SJCRH30 (cell line): ENCODE results near the gene GALNT17. TPM values are rescaled to one million over a fixed set of nuclear protein-coding genes. Genes with fewer than 3 reads are reported as not detected.
"Not testable (repeated sequence)": the region's sequence is repeated elsewhere in the genome, so short reads cannot be mapped to it uniquely, and the experiment has no call there.

Source experiments
- DNase-seq, 2 experiments: peaks; one replicate each; pipeline ENCODE4 v3.0.0-alpha.2; 2015 to 2020
- H3K27ac ChIP-seq: fragments of 250-450 bp; sonication (Bioruptor Pico); 2 replicates; pipeline ENCODE4 v1.5.1; 2020; ENCODE audit warnings: mild to moderate bottlenecking, moderate library complexity
- H3K27me3 ChIP-seq: fragments of 250-450 bp; sonication (Bioruptor Pico); 2 replicates; pipeline ENCODE4 v1.5.1; 2020; ENCODE audit warnings: mild to moderate bottlenecking, moderate library complexity
- H3K36me3 ChIP-seq: fragments of 250-450 bp; sonication (Bioruptor Pico); 2 replicates; pipeline ENCODE4 v1.5.1; 2020; ENCODE audit warnings: mild to moderate bottlenecking, moderate library complexity
- H3K4me1 ChIP-seq: fragments of 250-450 bp; sonication (Bioruptor Pico); 2 replicates; pipeline ENCODE4 v1.5.1; 2020; ENCODE audit warnings: mild to moderate bottlenecking, moderate library complexity
- H3K4me3 ChIP-seq: fragments of 250-450 bp; sonication (Bioruptor Pico); 2 replicates; pipeline ENCODE4 v1.5.1; 2020; ENCODE audit warnings: mild to moderate bottlenecking, moderate library complexity
- H3K9me3 ChIP-seq: fragments of 250-450 bp; sonication (Bioruptor Pico); replicated peaks from 2 replicates; pipeline ENCODE4 v1.5.1; 2020; ENCODE audit warnings: mild to moderate bottlenecking, moderate library complexity
- total RNA-seq: library from RNA; depleted of rRNA; stranded (reverse); fragments of >200 nt; shearing (Covaris generic); gene quantifications from 2 replicates; pipeline ENCODE4 v1.2.3, GENCODE V29; 2014

GALNT17 gene
- total RNA-seq, 1 experiment from 2014 or later = not detected

DNA sequence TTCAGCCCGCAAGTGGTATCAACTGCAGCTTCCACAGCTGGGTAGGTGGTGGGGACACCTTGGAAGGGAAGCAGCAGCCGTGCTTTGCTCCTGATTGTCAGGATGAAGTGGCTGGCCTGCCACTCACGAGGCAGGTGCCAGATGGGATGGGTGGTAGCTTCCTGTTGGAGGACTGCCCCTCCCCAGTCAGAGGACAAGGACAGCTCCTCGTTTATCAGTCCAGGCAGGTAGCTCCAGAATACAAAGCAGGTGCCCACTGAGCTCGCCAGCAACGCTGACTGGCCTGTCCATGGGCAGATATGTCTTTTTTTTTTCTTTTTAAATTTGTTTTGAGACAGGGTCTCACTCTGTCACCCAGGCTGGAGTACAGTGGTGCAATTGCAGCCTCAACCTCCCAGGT lies 431.3 kb downstream of the GALNT17 start:
- Histone ChIP-seq H3K4me1 (no peaks in the 10 kb centered on the region), H3K27ac (no peak overlapping the region), H3K36me3 (no peaks in the 10 kb centered on the region), H3K9me3 (no peaks in the 10 kb centered on the region), H3K4me3 (no peak overlapping the region), H3K27me3 (no peaks in the 10 kb centered on the region; the same call in 1 of the 2 replicates)
- DNase-seq = no peak

GRCh38 chr7:71566376-71566775 lies 434.4 kb downstream of the GALNT17 start:
- DNase-seq = no peak

GRCh38 chr7:71566991-71567390 lies 435.0 kb downstream of the GALNT17 start:
- Histone ChIP-seq H3K9me3 (no peaks in the 10 kb centered on the region), H3K4me1 (no peaks in the 10 kb centered on the region), H3K27ac (no peak overlapping the region), H3K27me3 (no peaks in the 10 kb centered on the region), H3K4me3 (no peak overlapping the region), H3K36me3 (no peaks in the 10 kb centered on the region)
- DNase-seq = no peak

More at GRCh38 chr7:71566376-71566775, 434.4 kb downstream of the GALNT17 start:
- no peak overlapping the region for H3K4me3 ChIP-seq
- H3K36me3 ChIP-seq = no peaks in the 10 kb centered on the region
- no peaks in the 10 kb centered on the region for H3K9me3 ChIP-seq
- H3K27ac ChIP-seq = no peak overlapping the region
- no peaks in the 10 kb centered on the region for H3K27me3 ChIP-seq
- no peaks in the 10 kb centered on the region for H3K4me1 ChIP-seq

DNA sequence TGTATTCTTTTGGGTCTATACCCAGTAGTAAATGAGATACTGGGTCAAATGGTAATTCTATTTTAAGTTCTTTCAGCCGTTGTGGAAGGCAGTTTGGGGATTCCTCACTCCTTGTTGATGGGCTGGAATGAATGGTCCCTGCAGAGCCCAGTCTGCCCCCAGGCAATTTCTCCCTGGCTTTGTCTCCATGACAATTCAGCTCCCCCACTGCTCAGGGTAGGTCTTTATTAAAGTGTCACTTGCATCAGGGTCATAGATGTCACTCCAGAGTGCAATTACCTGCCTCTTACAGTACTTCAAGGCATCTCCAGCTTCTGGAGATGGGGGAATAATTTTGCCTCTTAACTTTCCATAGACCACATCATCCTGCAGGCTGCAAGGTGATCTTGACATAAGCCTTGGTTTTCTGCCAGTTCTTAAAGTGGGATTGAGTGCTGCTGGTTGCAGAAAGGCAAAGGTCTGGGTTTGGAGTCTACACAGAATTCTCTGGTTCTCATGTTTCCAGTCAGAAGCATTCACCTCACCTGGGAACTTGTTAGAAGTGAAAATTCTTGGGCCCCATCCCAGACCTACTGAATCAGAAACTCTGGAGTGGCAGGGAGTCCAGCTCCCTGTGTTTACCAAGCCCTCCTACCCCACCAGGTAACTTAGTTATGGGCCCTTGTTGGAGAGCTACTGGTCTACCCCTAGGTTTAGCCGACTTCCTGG lies 442.4 kb downstream of the GALNT17 start:
- Histone ChIP-seq H3K27me3 (no peaks in the 10 kb centered on the region), H3K4me3 (no peak overlapping the region), H3K4me1 (no peaks in the 10 kb centered on the region), H3K9me3 (no peaks in the 10 kb centered on the region), H3K36me3 (no peaks in the 10 kb centered on the region), H3K27ac (no peak overlapping the region)
- DNase-seq = no peak

DNA sequence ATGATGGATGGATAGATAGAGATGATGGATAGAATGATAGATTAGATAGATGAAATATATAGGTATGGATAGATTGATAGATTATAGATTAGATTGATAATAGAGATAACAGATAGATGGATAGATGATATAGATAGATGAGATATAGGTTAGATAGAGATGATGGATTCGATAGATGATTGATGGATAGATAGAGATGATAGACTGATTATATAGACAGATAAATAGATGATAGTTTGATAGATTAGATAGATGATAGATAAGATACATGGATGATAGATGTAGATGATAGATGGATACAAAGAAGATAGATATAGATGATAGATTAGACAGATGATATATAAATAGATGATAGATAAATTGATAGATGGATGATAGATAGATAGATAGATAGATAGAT lies 448.1 kb downstream of the GALNT17 start:
- H3K9me3 ChIP-seq = no peaks in the 10 kb centered on the region
- no peaks in the 10 kb centered on the region for H3K4me1 ChIP-seq
- no peak for DNase-seq
- no peak overlapping the region for H3K4me3 ChIP-seq
- H3K27me3 ChIP-seq = no peaks in the 10 kb centered on the region; the same call in 1 of the 2 replicates
- H3K27ac ChIP-seq = no peak overlapping the region
- no peaks in the 10 kb centered on the region for H3K36me3 ChIP-seq

GRCh38 chr7:71584256-71584655 lies 452.3 kb downstream of the GALNT17 start:
- no peak for DNase-seq
- Histone ChIP-seq H3K27me3 (no peaks in the 10 kb centered on the region; the same call in 1 of the 2 replicates), H3K4me3 (no peak overlapping the region), H3K4me1 (no peaks in the 10 kb centered on the region), H3K27ac (no peak overlapping the region), H3K36me3 (no peaks in the 10 kb centered on the region), H3K9me3 (0 out of 2 replicates have a peak, but pooled peaks cover 7% of the 10 kb centered on the region)

GRCh38 chr7:71591876-71592275 lies 459.9 kb downstream of the GALNT17 start:
- Histone ChIP-seq H3K36me3 (no peaks in the 10 kb centered on the region), H3K27ac (no peak overlapping the region), H3K4me1 (no peaks in the 10 kb centered on the region), H3K9me3 (0 out of 2 replicates have a peak, but pooled peaks cover 7% of the 10 kb centered on the region), H3K27me3 (no peaks in the 10 kb centered on the region), H3K4me3 (no peak overlapping the region)
- DNase-seq = no peak

DNA sequence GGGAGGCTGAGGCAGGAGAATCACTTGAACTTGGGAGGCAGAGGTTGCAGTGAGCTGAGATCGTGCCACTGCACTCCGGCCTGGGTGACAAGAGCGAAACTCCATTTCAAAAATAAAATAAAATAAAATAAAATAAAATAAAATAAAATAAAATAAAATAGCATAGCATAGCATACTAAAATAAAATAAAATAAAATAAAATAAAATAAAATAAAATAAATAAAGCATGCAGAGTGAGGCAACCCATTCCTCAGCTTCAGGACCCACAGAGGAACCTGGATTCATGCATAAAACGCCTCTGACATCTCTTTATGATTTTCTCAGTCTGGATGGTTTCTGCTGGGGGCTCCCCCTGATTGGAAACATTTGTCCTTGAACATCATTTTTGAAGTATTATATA lies 460.4 kb downstream of the GALNT17 start:
- H3K27ac ChIP-seq, H3K4me1 ChIP-seq, H3K9me3 ChIP-seq, DNase-seq, H3K36me3 ChIP-seq, H3K4me3 ChIP-seq, H3K27me3 ChIP-seq: not testable (repeated sequence)

GRCh38 chr7:71594736-71595135 lies 462.8 kb downstream of the GALNT17 start:
- no peaks in the 10 kb centered on the region for H3K27me3 ChIP-seq
- H3K4me1 ChIP-seq = no peaks in the 10 kb centered on the region
- no peak overlapping the region for H3K4me3 ChIP-seq
- no peaks in the 10 kb centered on the region for H3K9me3 ChIP-seq
- no peak overlapping the region for H3K27ac ChIP-seq
- no peaks in the 10 kb centered on the region for H3K36me3 ChIP-seq
- no peak for DNase-seq

DNA sequence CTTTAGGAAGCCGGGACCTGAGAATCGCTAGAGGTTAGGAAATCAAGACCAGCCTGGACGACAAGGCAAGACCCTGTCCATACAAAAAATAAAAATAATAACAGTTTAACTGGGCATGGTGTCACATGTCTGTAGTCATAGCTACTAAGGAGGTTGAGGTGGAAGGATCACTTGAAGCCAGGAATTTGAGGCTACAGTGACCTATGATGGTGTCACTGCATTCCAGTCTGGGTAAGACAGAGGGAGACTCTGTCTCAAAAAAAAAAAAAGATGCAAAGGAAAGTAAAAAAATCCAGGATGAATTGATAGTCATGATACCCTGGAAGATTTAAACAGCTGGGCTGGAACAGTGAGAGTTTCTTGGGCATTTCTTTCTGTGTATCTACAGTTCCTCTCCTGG lies 463.2 kb downstream of the GALNT17 start:
- no peaks in the 10 kb centered on the region for H3K4me1 ChIP-seq
- no peaks in the 10 kb centered on the region for H3K36me3 ChIP-seq
- H3K27ac ChIP-seq = no peak overlapping the region
- DNase-seq = no peak
- no peaks in the 10 kb centered on the region for H3K9me3 ChIP-seq
- H3K4me3 ChIP-seq = no peak overlapping the region
- H3K27me3 ChIP-seq = no peaks in the 10 kb centered on the region

GRCh38 chr7:71598553-71598952 lies 466.6 kb downstream of the GALNT17 start:
- Histone ChIP-seq H3K4me3 (no peak overlapping the region), H3K27me3 (no peaks in the 10 kb centered on the region), H3K9me3 (no peaks in the 10 kb centered on the region), H3K27ac (no peak overlapping the region), H3K4me1 (no peaks in the 10 kb centered on the region), H3K36me3 (no peaks in the 10 kb centered on the region)
- no peak for DNase-seq

- Histone ChIP-seq H3K27me3 (no peaks in the 10 kb centered on the region), H3K27ac (no peak overlapping the region), H3K36me3 (no peaks in the 10 kb centered on the region), H3K4me3 (no peak overlapping the region), H3K4me1 (no peaks in the 10 kb centered on the region), H3K9me3 (no peaks in the 10 kb centered on the region)
- no peak for DNase-seq
These were observed 469.9 kb downstream of the GALNT17 start for GRCh38 chr7:71601851-71602250.

DNA sequence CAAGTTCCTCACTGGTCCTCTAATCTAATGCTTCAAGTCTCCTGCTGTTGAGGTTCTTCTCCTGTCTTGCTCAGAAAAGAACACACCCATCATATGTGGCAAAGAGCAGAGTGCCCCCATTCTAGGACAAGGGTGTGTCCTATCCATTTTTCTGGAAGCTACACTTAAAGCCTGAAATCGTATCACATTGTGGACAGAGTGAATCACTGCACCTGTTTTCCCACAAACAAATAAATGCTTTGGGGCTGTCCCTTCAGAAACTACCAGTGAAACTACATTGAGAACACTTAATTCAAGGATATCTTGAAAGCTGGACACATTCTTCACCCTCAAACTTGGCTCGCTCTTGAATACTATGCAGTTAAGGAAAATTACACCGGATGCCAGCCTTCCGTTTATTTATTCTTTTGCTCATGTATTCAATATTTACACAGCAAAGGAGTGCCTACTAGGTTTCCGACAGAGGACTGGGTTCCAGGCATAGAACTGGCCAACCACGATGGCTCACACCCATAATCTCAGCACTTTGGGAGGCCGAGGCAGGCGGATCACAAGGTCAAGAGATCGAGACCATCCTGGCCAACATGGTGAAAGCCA lies 473.0 kb downstream of the GALNT17 start:
- no peak overlapping the region for H3K27ac ChIP-seq
- H3K4me3 ChIP-seq = no peak overlapping the region
- DNase-seq = no peak
- H3K9me3 ChIP-seq = no peaks in the 10 kb centered on the region
- H3K4me1 ChIP-seq = no peaks in the 10 kb centered on the region
- H3K36me3 ChIP-seq = no peaks in the 10 kb centered on the region
- H3K27me3 ChIP-seq = no peaks in the 10 kb centered on the region

- no peak for DNase-seq
- H3K4me1 ChIP-seq = peaks cover 5% of the 10 kb centered on the region; the same call in 1 of the 2 replicates
- no peak overlapping the region for H3K4me3 ChIP-seq
- no peak overlapping the region for H3K27ac ChIP-seq
- no peaks in the 10 kb centered on the region for H3K27me3 ChIP-seq
- no peaks in the 10 kb centered on the region for H3K36me3 ChIP-seq
- no peaks in the 10 kb centered on the region for H3K9me3 ChIP-seq
These were observed 480.0 kb downstream of the GALNT17 start for GRCh38 chr7:71611986-71612385.

- H3K27ac ChIP-seq = no peak overlapping the region
- H3K36me3 ChIP-seq = no peaks in the 10 kb centered on the region
- no peak overlapping the region for H3K4me3 ChIP-seq
- peaks cover 10% of the 10 kb centered on the region for H3K4me1 ChIP-seq
- DNase-seq = no peak
- H3K9me3 ChIP-seq = no peaks in the 10 kb centered on the region
- H3K27me3 ChIP-seq = no peaks in the 10 kb centered on the region
These were observed 481.0 kb downstream of the GALNT17 start for GRCh38 chr7:71612911-71613310.

DNA sequence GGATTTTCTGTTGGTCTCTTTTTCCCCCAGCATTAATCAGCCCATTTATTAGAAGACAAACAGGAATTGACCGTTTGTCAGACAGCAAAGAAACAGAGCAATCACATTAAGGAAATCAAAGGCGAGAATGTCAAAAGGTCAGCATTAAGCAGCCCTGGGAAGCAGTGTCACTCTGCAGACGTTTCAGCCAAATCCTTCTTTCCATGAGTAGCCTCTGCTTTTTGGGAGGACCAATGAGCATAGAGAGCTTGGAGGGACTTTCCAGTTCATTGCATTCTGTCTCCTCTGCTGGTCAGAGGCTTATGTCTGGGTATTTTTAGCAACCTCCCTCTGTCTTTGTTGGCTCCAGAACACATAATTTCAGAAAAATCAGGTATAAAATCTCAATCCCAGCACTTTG lies 481.4 kb downstream of the GALNT17 start:
- H3K4me3 ChIP-seq = no peak overlapping the region
- H3K36me3 ChIP-seq = no peaks in the 10 kb centered on the region
- H3K4me1 ChIP-seq = peaks cover 13% of the 10 kb centered on the region
- H3K9me3 ChIP-seq = no peaks in the 10 kb centered on the region
- no peaks in the 10 kb centered on the region for H3K27me3 ChIP-seq
- DNase-seq = no peak
- H3K27ac ChIP-seq = no peak overlapping the region
